Loucy (cell line): ENCODE data around the gene GARRE1.

Experiments used
- H2AFZ ChIP-seq: fragments of 200-600 bp; sonication (generic); 2 replicates; pipeline ENCODE4 v1.6.0; 2016; ENCODE audit warnings: antibody characterized with exemption, mild to moderate bottlenecking, low read length, moderate library complexity
- H3F3A ChIP-seq: fragments of 200-600 bp; 2 replicates; pipeline ENCODE4 v1.6.0; 2016; ENCODE audit warnings: antibody characterized with exemption, low read depth, mild to moderate bottlenecking
- H3K27me3 ChIP-seq: fragments of 200-600 bp; sonication (generic); 2 replicates; pipeline ENCODE4 v1.6.1; 2014; ENCODE audit warnings: low read length, mild to moderate bottlenecking; ENCODE audit not compliant: insufficient read depth, poor library complexity, severe bottlenecking
- H3K36me3 ChIP-seq: fragments of 200-600 bp; sonication (generic); 2 replicates; pipeline ENCODE4 v1.6.1; 2016; ENCODE audit warnings: low read length; ENCODE audit not compliant: insufficient read depth
- H3K4me1 ChIP-seq: fragments of 200-600 bp; sonication (generic); 2 replicates; pipeline ENCODE4 v1.5.1; 2014; ENCODE audit warnings: low read length, mild to moderate bottlenecking; ENCODE audit not compliant: insufficient read depth, poor library complexity, severe bottlenecking
- H3K4me2 ChIP-seq: fragments of 200-600 bp; sonication (generic); 2 replicates; pipeline ENCODE4 v1.6.0; 2014; ENCODE audit warnings: antibody characterized with exemption, low read length, low read depth, mild to moderate bottlenecking; ENCODE audit not compliant: poor library complexity, severe bottlenecking
- H3K4me3 ChIP-seq: fragments of 200-600 bp; sonication (generic); 2 replicates; pipeline ENCODE4 v1.5.1; 2014; ENCODE audit warnings: low read length, mild to moderate bottlenecking, mixed read lengths; ENCODE audit not compliant: poor library complexity, severe bottlenecking
- H3K79me2 ChIP-seq: fragments of 200-600 bp; sonication (generic); 2 replicates; pipeline ENCODE4 v1.6.1; 2014; ENCODE audit warnings: low read length; ENCODE audit not compliant: insufficient read depth
- H3K9ac ChIP-seq: fragments of 200-600 bp; sonication (generic); 2 replicates; pipeline ENCODE4 v1.6.0; 2014; ENCODE audit warnings: mild to moderate bottlenecking, low read depth, low read length, moderate library complexity; ENCODE audit not compliant: poor library complexity, severe bottlenecking
- H3K9me2 ChIP-seq: fragments of 200-600 bp; sonication (generic); replicated peaks from 2 replicates; pipeline ENCODE4 v1.6.1; 2016; ENCODE audit warnings: low read depth, low read length, mixed read lengths
- H3K9me3 ChIP-seq: fragments of 200-600 bp; sonication (generic); 2 replicates; pipeline ENCODE4 v1.6.1; 2014; ENCODE audit warnings: mild to moderate bottlenecking, antibody characterized with exemption, low read length, low read depth; ENCODE audit not compliant: insufficient read depth
- H4K20me1 ChIP-seq: fragments of 200-600 bp; sonication (generic); 2 replicates; pipeline ENCODE4 v1.6.0; 2014; ENCODE audit warnings: antibody characterized with exemption, low read length, mild to moderate bottlenecking; ENCODE audit not compliant: insufficient read depth, poor library complexity, severe bottlenecking
- EZH2phosphoT487 ChIP-seq: fragments of 200-600 bp; IDR thresholded peaks from 2 replicates; pipeline ENCODE4 v1.6.1; 2018; ENCODE audit warnings: antibody characterized with exemption, mild to moderate bottlenecking, moderate library complexity, borderline replicate concordance
- TF ChIP-seq, protein P1 (sequence below): fragments of 200-600 bp; sonication (generic); conservative IDR thresholded peaks from 2 replicates; pipeline ENCODE4 v1.5.1; 2014; ENCODE audit warnings: mild to moderate bottlenecking, antibody characterized with exemption, low read length

The GARRE1 gene

DNA sequence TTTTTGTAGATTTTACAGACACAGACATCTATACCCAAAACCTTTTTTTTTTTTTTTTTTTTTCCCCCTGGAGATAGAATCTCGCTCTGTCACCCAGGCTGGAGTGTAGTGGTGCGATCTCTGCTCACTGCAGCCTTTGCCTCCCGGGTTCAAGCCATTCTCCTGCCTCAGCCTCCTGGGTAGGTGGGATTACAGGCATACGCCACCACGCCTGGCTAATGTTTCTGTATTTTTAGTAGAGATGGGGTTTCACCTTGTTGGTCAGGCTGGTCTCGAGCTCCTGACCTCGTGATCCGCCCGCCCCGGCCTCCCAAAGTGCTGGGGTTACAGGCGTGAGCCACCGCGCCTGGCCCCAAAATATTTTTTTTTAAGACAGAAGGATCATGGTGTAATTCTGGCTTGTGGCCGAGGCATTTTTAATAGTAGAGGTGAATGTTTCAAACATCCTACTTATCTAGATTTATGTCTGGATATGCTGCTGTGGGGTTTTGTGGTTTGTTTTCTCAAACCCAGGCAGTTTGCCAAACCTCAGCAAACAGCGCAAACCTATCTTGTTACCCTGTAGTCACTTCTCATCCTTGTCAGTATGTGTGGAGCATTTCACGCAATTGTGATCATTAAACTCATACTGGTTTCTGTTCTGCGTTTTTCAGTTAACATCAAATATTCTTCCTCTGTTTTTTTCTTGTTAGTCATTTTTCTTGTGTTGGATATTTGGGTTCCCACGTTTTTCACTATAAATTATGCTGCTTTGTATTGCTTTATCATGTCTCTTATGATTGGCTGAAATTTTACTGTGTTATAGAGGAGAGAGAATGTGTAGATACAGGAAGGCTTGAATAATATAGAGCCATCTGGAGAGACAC is 36.2 kb upstream of the GARRE1 start:
- no peaks in the 10 kb centered on the region for H3K9me2 ChIP-seq
- no peak overlapping the region for H3K9ac ChIP-seq
- H3K79me2 ChIP-seq: no peaks in the 10 kb centered on the region
- H3K27me3 ChIP-seq: no peaks in the 10 kb centered on the region
- H3K36me3 ChIP-seq: peaks cover 69% of the 10 kb centered on the region
- H4K20me1 ChIP-seq: peaks cover 69% of the 10 kb centered on the region
- peak overlapping the region; percentile 7 for H3K4me3 ChIP-seq
- TF ChIP-seq EZH2phosphoT487: peak; percentile 84
- TF ChIP-seq, protein P1, sequence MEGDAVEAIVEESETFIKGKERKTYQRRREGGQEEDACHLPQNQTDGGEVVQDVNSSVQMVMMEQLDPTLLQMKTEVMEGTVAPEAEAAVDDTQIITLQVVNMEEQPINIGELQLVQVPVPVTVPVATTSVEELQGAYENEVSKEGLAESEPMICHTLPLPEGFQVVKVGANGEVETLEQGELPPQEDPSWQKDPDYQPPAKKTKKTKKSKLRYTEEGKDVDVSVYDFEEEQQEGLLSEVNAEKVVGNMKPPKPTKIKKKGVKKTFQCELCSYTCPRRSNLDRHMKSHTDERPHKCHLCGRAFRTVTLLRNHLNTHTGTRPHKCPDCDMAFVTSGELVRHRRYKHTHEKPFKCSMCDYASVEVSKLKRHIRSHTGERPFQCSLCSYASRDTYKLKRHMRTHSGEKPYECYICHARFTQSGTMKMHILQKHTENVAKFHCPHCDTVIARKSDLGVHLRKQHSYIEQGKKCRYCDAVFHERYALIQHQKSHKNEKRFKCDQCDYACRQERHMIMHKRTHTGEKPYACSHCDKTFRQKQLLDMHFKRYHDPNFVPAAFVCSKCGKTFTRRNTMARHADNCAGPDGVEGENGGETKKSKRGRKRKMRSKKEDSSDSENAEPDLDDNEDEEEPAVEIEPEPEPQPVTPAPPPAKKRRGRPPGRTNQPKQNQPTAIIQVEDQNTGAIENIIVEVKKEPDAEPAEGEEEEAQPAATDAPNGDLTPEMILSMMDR: no peak
- H3F3A ChIP-seq: peaks cover 10% of the 10 kb centered on the region; the same call in 1 of the 2 replicates
- H3K4me2 ChIP-seq: peak overlapping the region; percentile 29
- H2AFZ ChIP-seq: no peak overlapping the region
- H3K4me1 ChIP-seq: peaks cover 12% of the 10 kb centered on the region
- no peaks in the 10 kb centered on the region for H3K9me3 ChIP-seq

DNA sequence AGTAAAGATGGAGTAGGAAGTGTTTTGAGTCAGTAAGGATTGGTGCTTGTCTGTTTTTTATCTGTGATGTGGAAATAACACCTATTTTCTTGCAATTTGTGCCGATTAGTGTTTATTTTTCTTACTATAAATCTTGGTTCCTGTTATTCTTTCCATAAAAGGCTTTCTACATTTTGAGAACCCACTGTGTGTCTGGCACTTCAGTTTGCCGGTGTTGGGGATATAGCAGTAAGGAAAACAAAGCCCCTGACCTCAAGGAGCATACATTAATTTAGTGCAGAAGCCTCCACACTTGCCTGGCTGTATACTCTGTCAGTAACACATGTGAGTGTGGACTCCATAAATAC is 35.6 kb upstream of the GARRE1 start:
- no peak for TF ChIP-seq EZH2phosphoT487
- TF ChIP-seq, protein P1: no peak
- H2AFZ ChIP-seq: no peak overlapping the region
- H3K9ac ChIP-seq: no peak overlapping the region
- H3K4me1 ChIP-seq: peaks cover 12% of the 10 kb centered on the region
- peaks cover 69% of the 10 kb centered on the region for H3K36me3 ChIP-seq
- H3K9me3 ChIP-seq: no peaks in the 10 kb centered on the region
- H4K20me1 ChIP-seq: peaks cover 71% of the 10 kb centered on the region
- H3K9me2 ChIP-seq: no peaks in the 10 kb centered on the region
- no peaks in the 10 kb centered on the region for H3K27me3 ChIP-seq
- peak overlapping the region; percentile 29 for H3K4me2 ChIP-seq
- H3K4me3 ChIP-seq: peak overlapping the region; percentile 7
- peaks cover 10% of the 10 kb centered on the region; the same call in 1 of the 2 replicates for H3F3A ChIP-seq
- no peaks in the 10 kb centered on the region for H3K79me2 ChIP-seq

GRCh38 chr19:34220472-34221063 is 33.8 kb upstream of the GARRE1 start:
- peaks cover 21% of the 10 kb centered on the region for H3K4me1 ChIP-seq
- no peak overlapping the region for H2AFZ ChIP-seq
- no peak overlapping the region for H3K4me3 ChIP-seq
- H3K36me3 ChIP-seq: peaks cover 71% of the 10 kb centered on the region
- peaks cover 84% of the 10 kb centered on the region for H4K20me1 ChIP-seq
- no peaks in the 10 kb centered on the region for H3K27me3 ChIP-seq
- peaks cover 14% of the 10 kb centered on the region; the same call in 1 of the 2 replicates for H3F3A ChIP-seq
- no peaks in the 10 kb centered on the region for H3K79me2 ChIP-seq
- TF ChIP-seq, protein P1: peak; percentile 90
- TF ChIP-seq EZH2phosphoT487: no peak
- no peaks in the 10 kb centered on the region for H3K9me2 ChIP-seq
- H3K9me3 ChIP-seq: no peaks in the 10 kb centered on the region
- no peak overlapping the region for H3K9ac ChIP-seq
- H3K4me2 ChIP-seq: no peak overlapping the region
